OCI-LY7 (cell line): Measurements from ENCODE around the gene ZNF277. TPM values are rescaled to one million over a fixed set of nuclear protein-coding genes. Genes with fewer than 3 reads are reported as not detected.

Experiments used
- BruUV-seq: library from RNA; stranded (reverse); fragments of 400-500 nt; replicated peaks from 2 replicates; lab custom pipeline; 2021; lab: Mats Ljungman, UMichigan
- CTCF ChIA-PET: fragments of 300-600 bp; sonication (Branson Sonifier 250); formaldehyde crosslinking; loops from one replicate; lab custom pipeline; 2022; ENCODE audit warnings: antibody characterized with exemption; ENCODE audit not compliant: unreplicated experiment; lab: Charles Lee
- POLR2A ChIA-PET: fragments of 300-600 bp; sonication (Branson Sonifier 250); formaldehyde crosslinking; loops from one replicate; lab custom pipeline; 2022; ENCODE audit warnings: antibody characterized with exemption; lab: Charles Lee
- DNase-seq: peaks from one replicate; pipeline ENCODE4 v3.0.0-alpha.2; 2015; ENCODE audit warnings: low spot score
- H2AFZ ChIP-seq: fragments of 200-600 bp; sonication (generic), shearing (Covaris generic); 2 replicates; pipeline ENCODE4 v1.6.1; 2014; ENCODE audit warnings: mild to moderate bottlenecking, antibody characterized with exemption, low read length, moderate library complexity
- H3K27ac ChIP-seq: fragments of 200-600 bp; sonication (generic); 2 replicates; pipeline ENCODE4 v1.5.1; 2014; ENCODE audit warnings: mixed run types, low read depth, mild to moderate bottlenecking, moderate library complexity, low read length, inconsistent platforms; ENCODE audit not compliant: poor library complexity, severe bottlenecking
- H3K36me3 ChIP-seq: fragments of 200-600 bp; sonication (generic); 2 replicates; pipeline ENCODE4 v1.6.1; 2014; ENCODE audit warnings: mild to moderate bottlenecking, antibody characterized with exemption, low read length, moderate library complexity, mixed read lengths; ENCODE audit not compliant: insufficient read depth
- H3K4me1 ChIP-seq: fragments of 200-600 bp; sonication (generic); 2 replicates; pipeline ENCODE4 v1.5.1; 2014; ENCODE audit warnings: mild to moderate bottlenecking, low read length; ENCODE audit not compliant: insufficient read depth, poor library complexity, severe bottlenecking
- H3K4me2 ChIP-seq: fragments of 200-600 bp; sonication (generic); 2 replicates; pipeline ENCODE4 v1.6.1; 2014; ENCODE audit warnings: mild to moderate bottlenecking, low read length
- H3K4me3 ChIP-seq: fragments of 200-600 bp; sonication (generic); 2 replicates; pipeline ENCODE4 v1.5.1; 2014; ENCODE audit warnings: mild to moderate bottlenecking, low read depth, low read length; ENCODE audit not compliant: poor library complexity, severe bottlenecking
- H3K79me2 ChIP-seq: fragments of 200-600 bp; sonication (generic); 2 replicates; pipeline ENCODE4 v1.6.1; 2016; ENCODE audit warnings: low read depth, mild to moderate bottlenecking, low read length, moderate library complexity, mixed read lengths; ENCODE audit not compliant: insufficient read depth
- H3K9me2 ChIP-seq: fragments of 200-600 bp; sonication (generic); 2 replicates; pipeline ENCODE4 v1.6.1; 2016; ENCODE audit warnings: mild to moderate bottlenecking, low read length, mixed read lengths; ENCODE audit not compliant: insufficient read depth
- H3K9me3 ChIP-seq: fragments of 200-600 bp; sonication (generic); 2 replicates; pipeline ENCODE4 v1.6.1; 2014; ENCODE audit warnings: mild to moderate bottlenecking, mixed run types, low read length, mixed read lengths
- H4K20me1 ChIP-seq: fragments of 200-600 bp; sonication (generic); 2 replicates; pipeline ENCODE4 v1.6.1; 2014; ENCODE audit warnings: mild to moderate bottlenecking, antibody characterized with exemption, low read length, moderate library complexity, mixed read lengths; ENCODE audit not compliant: insufficient read depth
- EZH2phosphoT487 ChIP-seq: fragments of 200-600 bp; sonication (generic); IDR thresholded peaks from 2 replicates; pipeline ENCODE4 v1.6.1; 2018; ENCODE audit warnings: low read depth, borderline replicate concordance, mild to moderate bottlenecking, mixed run types, antibody characterized with exemption, low read length, moderate library complexity, mixed read lengths
- intact Hi-C: fragments of 100-400 bp; cut with micrococcal nuclease; formaldehyde crosslinking; loops from one replicate; pipeline ENCODE4 v1.10.0; 2022; ENCODE audit not compliant: unreplicated experiment
- total RNA-seq, 2 experiments: library from RNA; depleted of rRNA in 1 of 2; stranded (reverse); fragments of >200 nt in 1 of 2; shearing (Covaris generic) in 1 of 2; gene quantifications; 2 replicates each; pipeline ENCODE4 v1.2.3, GENCODE V29; 2014 to 2022
- TF ChIP-seq, protein P1 (sequence below): fragments of 200-600 bp; sonication (generic); conservative IDR thresholded peaks from 2 replicates; pipeline ENCODE4 v1.5.1; 2014; ENCODE audit warnings: mild to moderate bottlenecking, antibody characterized with exemption, low read length, moderate library complexity, mixed read lengths

ZNF277 gene
- total RNA-seq, 2 experiments from 2014 or later = 18.1 to 20.5 TPM

- TF ChIP-seq EZH2phosphoT487 = no peak
- Histone ChIP-seq H3K9me3 (no peaks in the 10 kb centered on the region), H3K4me1 (no peaks in the 10 kb centered on the region), H3K9me2 (no peaks in the 10 kb centered on the region), H2AFZ (no peak overlapping the region), H3K4me3 (no peak overlapping the region), H3K27ac (no peak overlapping the region), H3K36me3 (no peaks in the 10 kb centered on the region), H3K79me2 (no peaks in the 10 kb centered on the region), H4K20me1 (no peaks in the 10 kb centered on the region), H3K4me2 (no peak overlapping the region)
- ChIA-PET POLR2A (interaction anchor here (0.7 kb wide), 1 partner anchor 261 kb away, joined by 3 read pairs; no protein-coding TSS in a partner anchor), CTCF (no interaction called here)
- BruUV-seq = no TSS peak
- DNase-seq = no peak
- intact Hi-C loops = no loop called here
Observed at GRCh38 chr7:112161253-112162141, 45.0 kb upstream of the ZNF277 start.

DNA sequence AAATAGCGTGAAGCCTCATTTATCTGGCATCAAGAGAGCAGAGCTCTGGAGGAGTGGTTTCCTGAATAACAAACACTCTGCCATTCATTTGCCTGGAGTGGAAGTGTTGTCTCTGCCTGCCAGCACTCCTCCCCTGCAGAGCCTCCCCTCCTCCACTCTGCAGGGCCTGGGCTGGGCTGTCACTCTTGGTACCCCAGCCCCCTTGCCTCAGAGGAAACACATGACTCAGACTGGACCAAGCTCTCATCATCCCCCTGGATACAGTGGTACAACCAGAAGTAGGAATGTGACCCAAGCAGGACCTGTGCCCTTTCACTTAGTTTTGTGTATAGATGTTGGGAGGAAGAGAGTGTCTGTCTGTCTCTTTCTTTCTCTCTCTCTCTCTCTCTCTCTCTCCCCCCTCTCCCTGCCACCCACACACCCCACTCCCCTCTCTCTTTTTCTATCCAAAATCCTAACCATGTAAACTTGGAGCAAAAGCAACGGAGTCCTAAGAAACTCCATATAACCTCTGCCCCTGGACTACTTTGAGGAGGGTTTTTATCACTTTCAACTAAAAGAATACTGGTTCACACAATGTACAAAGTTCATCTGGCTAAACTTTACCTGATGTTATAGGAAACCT is 44.2 kb upstream of the ZNF277 start:
- no peaks in the 10 kb centered on the region for H3K9me3 ChIP-seq
- DNase-seq = no peak
- no peaks in the 10 kb centered on the region for H4K20me1 ChIP-seq
- no peak overlapping the region for H2AFZ ChIP-seq
- no peak overlapping the region for H3K4me3 ChIP-seq
- TF ChIP-seq, protein P1, sequence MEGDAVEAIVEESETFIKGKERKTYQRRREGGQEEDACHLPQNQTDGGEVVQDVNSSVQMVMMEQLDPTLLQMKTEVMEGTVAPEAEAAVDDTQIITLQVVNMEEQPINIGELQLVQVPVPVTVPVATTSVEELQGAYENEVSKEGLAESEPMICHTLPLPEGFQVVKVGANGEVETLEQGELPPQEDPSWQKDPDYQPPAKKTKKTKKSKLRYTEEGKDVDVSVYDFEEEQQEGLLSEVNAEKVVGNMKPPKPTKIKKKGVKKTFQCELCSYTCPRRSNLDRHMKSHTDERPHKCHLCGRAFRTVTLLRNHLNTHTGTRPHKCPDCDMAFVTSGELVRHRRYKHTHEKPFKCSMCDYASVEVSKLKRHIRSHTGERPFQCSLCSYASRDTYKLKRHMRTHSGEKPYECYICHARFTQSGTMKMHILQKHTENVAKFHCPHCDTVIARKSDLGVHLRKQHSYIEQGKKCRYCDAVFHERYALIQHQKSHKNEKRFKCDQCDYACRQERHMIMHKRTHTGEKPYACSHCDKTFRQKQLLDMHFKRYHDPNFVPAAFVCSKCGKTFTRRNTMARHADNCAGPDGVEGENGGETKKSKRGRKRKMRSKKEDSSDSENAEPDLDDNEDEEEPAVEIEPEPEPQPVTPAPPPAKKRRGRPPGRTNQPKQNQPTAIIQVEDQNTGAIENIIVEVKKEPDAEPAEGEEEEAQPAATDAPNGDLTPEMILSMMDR = no peak
- TF ChIP-seq EZH2phosphoT487 = no peak
- no TSS peak for BruUV-seq
- H3K4me2 ChIP-seq = no peak overlapping the region
- ChIA-PET CTCF (no interaction called here), POLR2A (interaction anchor here (0.7 kb wide), 1 partner anchor 260 kb away, joined by 3 read pairs; no protein-coding TSS in a partner anchor)
- no peaks in the 10 kb centered on the region for H3K36me3 ChIP-seq
- H3K4me1 ChIP-seq = no peaks in the 10 kb centered on the region
- no peaks in the 10 kb centered on the region for H3K79me2 ChIP-seq
- no peak overlapping the region for H3K27ac ChIP-seq
- intact Hi-C loops = no loop called here
- no peaks in the 10 kb centered on the region for H3K9me2 ChIP-seq

DNA sequence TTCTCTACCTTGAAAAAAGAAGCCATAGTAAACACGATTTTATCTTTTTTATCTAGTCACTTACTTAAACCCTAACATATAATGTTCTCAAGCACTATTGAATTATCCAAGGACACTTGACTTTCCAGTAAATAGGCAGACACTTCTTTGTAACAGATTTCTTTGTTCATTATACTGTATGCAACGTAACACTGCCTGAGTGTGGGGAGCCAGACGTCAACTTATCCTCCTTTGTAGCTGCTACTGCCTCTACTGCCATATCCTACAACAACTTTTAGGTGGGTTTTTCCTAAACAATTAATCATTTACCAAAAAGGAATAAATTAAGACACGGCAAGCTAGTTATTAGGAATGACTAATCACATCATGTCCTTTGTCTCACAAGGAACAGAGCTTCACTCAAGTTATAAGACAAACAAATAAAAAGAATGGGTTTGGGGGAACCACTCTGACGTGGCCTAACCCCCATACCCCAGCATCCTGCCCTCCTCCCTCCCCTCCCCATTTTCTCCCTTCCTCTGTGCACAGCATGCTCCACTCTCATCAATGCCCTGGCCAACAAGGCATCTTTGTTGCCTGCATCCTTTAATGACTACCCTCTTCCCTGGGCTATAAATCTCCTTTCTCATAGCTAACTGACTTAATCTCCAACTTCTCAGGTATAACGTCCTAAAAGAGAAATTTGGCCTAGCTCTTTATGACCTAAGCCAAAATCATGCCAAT is 43.5 kb upstream of the ZNF277 start:
- no peak for DNase-seq
- H3K4me1 ChIP-seq = no peaks in the 10 kb centered on the region
- H3K4me2 ChIP-seq = no peak overlapping the region
- BruUV-seq = no TSS peak
- H2AFZ ChIP-seq = no peak overlapping the region
- ChIA-PET CTCF (no interaction called here), POLR2A (no interaction called here)
- H4K20me1 ChIP-seq = no peaks in the 10 kb centered on the region
- H3K36me3 ChIP-seq = no peaks in the 10 kb centered on the region
- no peaks in the 10 kb centered on the region for H3K9me2 ChIP-seq
- intact Hi-C loops = no loop called here
- no peaks in the 10 kb centered on the region for H3K79me2 ChIP-seq
- H3K27ac ChIP-seq = no peak overlapping the region
- TF ChIP-seq, protein P1 = no peak
- no peak overlapping the region for H3K4me3 ChIP-seq
- no peaks in the 10 kb centered on the region for H3K9me3 ChIP-seq
